Heart right ventricle (tissue), 16 donors: Measurements from ENCODE around the gene EPS8L2. TPM values are rescaled to one million over a fixed set of nuclear protein-coding genes. Genes with fewer than 3 reads are reported as not detected.

Experiments
- ATAC-seq, 8 donors: fragments of 200-7000 bp; cut with Tn5 transposase; one replicate each; pipeline ENCODE4 v1.9.1; 2020; ENCODE audit warnings: mild to moderate bottlenecking in 8 of 8, moderate library complexity in 8 of 8, moderate number of reproducible peaks in 1 of 8
- DNase-seq, 2 donors: peaks; one replicate each; pipeline ENCODE4 v3.0.0-alpha.2; 2020
- H3K27ac ChIP-seq, 10 donors: fragments of 200-600 bp; sonication (generic) in 2 of 10; one replicate each; pipeline versions ENCODE4 v1.5.0 to v1.8.0; 2020 to 2022; ENCODE audit warnings: mild to moderate bottlenecking in 3 of 10
- H3K27me3 ChIP-seq, 7 donors: fragments of 200-600 bp; one replicate each; pipeline ENCODE4 v1.8.0; 2021 to 2022; ENCODE audit warnings: mild to moderate bottlenecking in 2 of 7
- H3K36me3 ChIP-seq, 9 donors: fragments of 200-600 bp; sonication (generic) in 1 of 9; one replicate each; pipeline versions ENCODE4 v1.5.0 to v1.8.0; 2020 to 2022; ENCODE audit warnings: mild to moderate bottlenecking in 2 of 9
- H3K4me1 ChIP-seq, 9 donors: fragments of 200-600 bp; sonication (generic) in 1 of 9; one replicate each; pipeline versions ENCODE4 v1.5.0 to v1.8.0; 2020 to 2022; ENCODE audit warnings: mild to moderate bottlenecking in 4 of 9
- H3K4me3 ChIP-seq, 10 donors: fragments of 200-600 bp; sonication (generic) in 2 of 10; one replicate each; pipeline versions ENCODE4 v1.5.0 to v1.8.0; 2020 to 2022; ENCODE audit warnings: mild to moderate bottlenecking in 7 of 10, moderate library complexity in 2 of 10
- H3K9me3 ChIP-seq, 11 donors: fragments of 200-600 bp in 10 of 11; sonication (generic) in 2 of 11; one replicate each; pipeline versions ENCODE4 v1.5.0 to v1.8.0; 2013 to 2022; ENCODE audit warnings: mild to moderate bottlenecking in 2 of 11, control low read depth in 1 of 11, moderate library complexity in 1 of 11
- CTCF ChIP-seq, 9 donors: fragments of 200-600 bp; sonication (generic) in 2 of 9; IDR thresholded peaks; one replicate each; pipeline versions ENCODE4 v1.5.0 to v1.8.0; 2021 to 2022; ENCODE audit warnings: antibody characterized with exemption in 9 of 9, mild to moderate bottlenecking in 5 of 9, moderate library complexity in 1 of 9
- WGBS, 2 donors: extraction: QIAGEN DNeasy Blood & Tissue Kit; methylation state at CpG; one replicate each; pipeline ENCODE4 v1.1.7; 2013; ENCODE audit warnings: inconsistent platforms in 1 of 2; 5-methylcytosine and 5-hydroxymethylcytosine counted together
- intact Hi-C, 10 donors: fragments of 100-400 bp; cut with DNase I; formaldehyde crosslinking; loops; one replicate each; pipeline versions ENCODE4 v1.11.1 to v1.14.2; 2022
- polyA plus RNA-seq, 2 donors: library from polyadenylated mRNA; stranded (reverse); fragments of 200-250 nt; gene quantifications; one replicate each; pipeline ENCODE4 v1.2.3, GENCODE V29; 2013
- total RNA-seq, 10 donors: library from RNA; stranded (reverse); fragmentation: NEBNext Ultra II Directional in 3 of 10; extraction: Animal tissue kit (Norgen Biotek cat#: 25700) in 3 of 10; gene quantifications; one replicate each; pipeline versions ENCODE4 v1.2.1 to v1.2.4, GENCODE V29; 2021 to 2023
- donor health status: Arrhythmogenic right ventricular cardiomyopathy.
- donor health status: ischemic (EF 13 %, LVEDD 7.1; RV severe dilation, severe dysfunction).
- donor health status: healthy with polysubstance abuse.
- donor health status: DM: no; HTN: yes; CAD: no.
- donor health status: DM: no; HTN: no; CAD: no.
- donor health status: ischemic (EF 25% LVEDD 6.9; RV normal size, moderate dysfunction).
- donor health status: ischemic (EF 25% LVEDD 5.7; RV mildly dilated, moderate dysfunction).
- donor health status: healthy.
- donor health status: DM: yes; HTN: yes; CAD: no.
- donor health status: Ischemic cardiomyopathy.
- donor health status: ischemic (EF 35%, LVEDD 5.7; RV mildly dilated, moderate dysfunction).
- donor health status: nonischemic (EF 11% LVEDD 7.7; RV severe dilation, severe dysfunction).
- donor health status: DM: yes; HTN: yes; CAD: no.
- donor health status: PGD.
- donor health status: ischemic (EF 29% LVEDD 5.4; RV normal size, mild dysfunction).
- donor health status: nonischemic (EF 23%, LVEDD 6.1; RV moderate dilation, normal function).

EPS8L2 gene
- total and polyA plus RNA-seq, 12 donors: 1.2 to 6.7 (median 2.9) TPM

GRCh38 chr11:693887-694562, 12.0 kb upstream of the EPS8L2 start:
- no peaks in the 10 kb centered on the region for H3K27me3 ChIP-seq
- H3K4me3 ChIP-seq: peak overlapping the region; percentile 21 to 99 (median 90)
- peak overlapping the region; percentile 9 to 100 (median 99) for H3K27ac ChIP-seq
- intact Hi-C loops: no loop called here
- WGBS, 2 donors: 64 to 75% methylated on average over 14 to 15 of the region's 15 CpGs
- no peaks in the 10 kb centered on the region for H3K9me3 ChIP-seq
- peaks cover 10 to 47% (median 39%) of the 10 kb centered on the region in 9 donors for H3K4me1 ChIP-seq
- TF ChIP-seq CTCF (IDR thresholded peaks at IDR 0.05): no peak
- peaks cover 0 to 23% (median 0%) of the 10 kb centered on the region in 9 donors for H3K36me3 ChIP-seq
- DNase-seq (no peak), ATAC-seq (no peak)

GRCh38 chr11:694563-695287, 11.3 kb upstream of the EPS8L2 start, which contains the start of gene DEAF1:
DEAF1 (minus strand) TSS chr11:695222; CDS start chr11:695047, 175 bp downstream.
- intact Hi-C loops: no loop called here
- H3K27ac ChIP-seq: peak within 1 kb of the TSS; percentile 98 to 100 (median 100)
- no peaks in the 10 kb centered on the region for H3K27me3 ChIP-seq
- TF ChIP-seq CTCF (IDR thresholded peaks at IDR 0.05): no peak
- peak; percentile 99 to 100 for DNase-seq
- H3K9me3 ChIP-seq: no peaks in the 10 kb centered on the region
- peaks cover 0 to 23% (median 0%) of the 10 kb centered on the region in 9 donors for H3K36me3 ChIP-seq
- H3K4me3 ChIP-seq: peak within 1 kb of the TSS; percentile 66 to 99 (median 90)
- WGBS, 2 donors: 1 to 4% methylated on average over 93 to 103 of the region's 103 CpGs
- H3K4me1 ChIP-seq: peaks cover 10 to 47% (median 39%) of the 10 kb centered on the region in 9 donors
- peak; percentile 89 to 96 (median 93) for ATAC-seq

- 0 to 1% methylated on average over 25 of the region's 25 CpGs for WGBS, 2 donors
- DNase-seq (no peak), ATAC-seq (no peak)
- intact Hi-C loops: no loop called here
- peaks cover 10 to 47% (median 39%) of the 10 kb centered on the region in 9 donors for H3K4me1 ChIP-seq
- no peaks in the 10 kb centered on the region for H3K27me3 ChIP-seq
- no peak for TF ChIP-seq CTCF (IDR thresholded peaks at IDR 0.05)
- no peaks in the 10 kb centered on the region for H3K9me3 ChIP-seq
- peak overlapping the region; percentile 66 to 99 (median 90) for H3K4me3 ChIP-seq
- H3K36me3 ChIP-seq: peaks cover 0 to 26% (median 0%) of the 10 kb centered on the region in 9 donors
- H3K27ac ChIP-seq: peak overlapping the region; percentile 98 to 100 (median 100)
Measured at GRCh38 chr11:695288-695537, 10.8 kb upstream of the EPS8L2 start.

- peaks cover 10 to 47% (median 39%) of the 10 kb centered on the region in 9 donors for H3K4me1 ChIP-seq
Measured at GRCh38 chr11:695538-696248, 10.3 kb upstream of the EPS8L2 start, which contains the start of gene TMEM80. TMEM80 (plus strand) TSS chr11:695816; CDS start chr11:695828, 12 bp downstream.

More at GRCh38 chr11:695538-696248, 10.3 kb upstream of the EPS8L2 start, which contains the start of gene TMEM80:
- no peak for TF ChIP-seq CTCF (IDR thresholded peaks at IDR 0.05)
- no peaks in the 10 kb centered on the region for H3K27me3 ChIP-seq
- no peaks in the 10 kb centered on the region for H3K9me3 ChIP-seq
- 0 to 1% methylated on average over 97 to 101 of the region's 101 CpGs for WGBS, 2 donors
- H3K4me3 ChIP-seq: peak within 1 kb of the TSS; percentile 66 to 99 (median 90)
- H3K36me3 ChIP-seq: peaks cover 0 to 27% (median 0%) of the 10 kb centered on the region in 9 donors
- H3K27ac ChIP-seq: peak within 1 kb of the TSS; percentile 98 to 100 (median 100)
- ATAC-seq (peak; percentile 88 to 96 (median 92)), DNase-seq (peak; percentile 99 to 100)
- intact Hi-C loops: no loop called here
